ENCODE results near the gene DGKH.
"Not testable (repeated sequence)": the region's sequence is repeated elsewhere in the genome, so short reads cannot be mapped to it uniquely, and the experiment has no call there.

Gene DGKH

DNA sequence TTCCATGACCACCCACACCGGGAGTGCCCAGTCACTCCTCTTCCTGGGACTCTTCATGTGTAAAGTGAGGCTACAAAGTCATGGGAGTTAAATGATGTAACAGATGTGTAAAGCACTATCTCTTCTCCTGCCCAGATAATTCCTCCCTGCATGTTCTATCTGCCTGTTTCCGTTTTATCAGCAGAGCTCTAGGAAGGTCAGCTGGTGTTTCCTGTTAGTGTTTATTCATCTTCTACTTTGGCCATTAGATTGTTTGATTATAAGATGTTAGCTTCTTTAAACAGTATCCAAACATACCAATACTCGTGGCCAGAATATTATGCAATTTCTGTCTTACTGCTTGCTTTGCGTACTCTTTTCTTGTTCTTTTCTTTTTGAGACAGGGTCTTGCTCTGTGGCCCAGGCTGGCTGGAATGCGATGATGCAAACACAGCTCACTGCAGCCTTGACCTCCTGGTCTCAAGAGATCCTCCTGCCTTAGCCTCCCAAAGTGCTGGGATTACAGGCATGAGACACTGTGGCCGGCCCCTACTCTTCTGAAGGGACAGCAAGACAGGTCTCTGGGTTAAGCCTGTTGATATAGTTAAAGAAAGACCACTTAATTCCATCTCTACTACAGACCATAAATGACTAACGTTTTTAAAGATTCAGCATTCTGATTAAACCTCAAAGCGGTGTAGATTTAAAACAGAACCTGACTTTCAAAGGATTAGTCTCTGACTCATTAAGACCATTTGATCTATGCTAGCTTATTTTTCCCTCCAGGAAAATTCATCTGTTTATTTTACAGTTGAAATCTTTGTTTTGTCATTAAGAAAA lies 126.1 kb downstream of the DGKH start:
- no peak for DNase-seq

- DNase-seq: no peak
Observed at GRCh38 chr13:42176294-42176693, 127.8 kb downstream of the DGKH start.

- DNase-seq: no peak
Observed at GRCh38 chr13:42177189-42177588, 128.7 kb downstream of the DGKH start.

DNA sequence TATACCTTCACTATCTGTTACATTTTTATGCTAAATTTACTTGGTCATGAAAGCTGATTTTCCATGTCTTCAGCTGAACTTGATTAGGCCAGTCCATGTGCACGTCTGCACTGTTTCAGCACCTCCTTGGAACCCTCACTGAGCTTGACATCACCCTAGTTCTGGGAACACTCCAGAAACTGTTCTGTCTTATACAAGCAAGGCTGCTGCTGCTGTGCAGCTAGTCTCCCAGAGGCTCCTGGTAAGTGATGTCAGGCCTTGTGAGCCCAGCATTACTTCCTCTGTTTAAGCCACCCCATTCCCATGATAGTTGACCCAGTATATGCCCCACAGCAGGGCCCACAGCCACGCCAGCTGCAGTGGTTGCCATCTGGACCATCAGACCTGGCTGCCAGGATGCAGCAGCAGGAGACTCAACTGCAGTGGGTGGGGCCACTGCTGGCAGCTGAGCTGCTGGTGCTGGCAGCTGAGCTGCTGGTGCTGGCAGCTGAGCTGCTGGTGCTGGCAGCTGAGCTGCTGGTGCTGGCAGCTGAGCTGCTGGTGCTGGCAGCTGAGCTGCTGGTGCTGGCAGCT lies 133.0 kb downstream of the DGKH start:
- no peak for DNase-seq

DNA sequence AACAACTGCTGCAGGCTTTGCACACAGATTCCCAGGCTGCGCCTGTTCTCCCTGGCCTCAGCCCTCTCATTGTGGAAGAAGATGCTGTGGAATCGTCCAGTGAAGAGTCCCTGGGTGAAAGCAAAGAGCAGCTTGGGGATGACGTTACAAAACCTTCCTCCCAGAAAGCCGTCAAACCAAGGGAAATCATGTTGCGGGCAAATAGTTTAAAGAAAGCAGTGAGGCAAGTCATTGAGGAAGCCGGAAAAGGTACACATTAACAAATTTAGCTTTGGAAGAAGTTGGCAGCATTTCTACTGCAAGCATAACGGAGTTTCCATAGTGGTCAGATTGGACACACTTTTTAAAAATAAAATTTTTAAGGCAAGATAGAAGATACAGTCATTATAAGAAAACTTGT lies 140.6 kb downstream of the DGKH start:
- DNase-seq: no peak

DNA sequence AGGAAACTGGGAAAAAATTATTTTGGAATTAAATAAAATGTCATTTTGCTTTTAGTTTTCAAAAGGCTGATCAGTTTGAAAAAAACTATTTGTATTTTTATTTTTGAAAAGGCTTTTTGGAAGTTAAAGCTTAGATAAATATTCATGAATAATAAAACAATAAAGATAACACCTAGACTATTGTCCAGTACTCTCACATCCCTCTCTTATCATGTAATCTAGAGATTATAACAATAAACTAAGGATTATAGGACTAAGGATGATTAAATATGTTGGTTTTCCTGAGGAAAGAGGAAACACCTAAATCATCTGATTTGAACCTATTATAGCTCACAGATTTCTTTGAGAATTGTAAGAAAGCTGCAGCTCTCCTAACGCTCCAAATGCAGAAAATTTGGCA lies 142.1 kb downstream of the DGKH start:
- no peak for DNase-seq

GRCh38 chr13:42211704-42212464 lies 163.4 kb downstream of the DGKH start:
- DNase-seq: no peak

- no peak for DNase-seq
Observed at GRCh38 chr13:42214446-42214845, 166.0 kb downstream of the DGKH start.

- DNase-seq: peak; percentile 0
Observed at GRCh38 chr13:42215578-42216421, 167.4 kb downstream of the DGKH start.

- no peak for DNase-seq
Observed at GRCh38 chr13:42216422-42216735, 167.9 kb downstream of the DGKH start.

DNA sequence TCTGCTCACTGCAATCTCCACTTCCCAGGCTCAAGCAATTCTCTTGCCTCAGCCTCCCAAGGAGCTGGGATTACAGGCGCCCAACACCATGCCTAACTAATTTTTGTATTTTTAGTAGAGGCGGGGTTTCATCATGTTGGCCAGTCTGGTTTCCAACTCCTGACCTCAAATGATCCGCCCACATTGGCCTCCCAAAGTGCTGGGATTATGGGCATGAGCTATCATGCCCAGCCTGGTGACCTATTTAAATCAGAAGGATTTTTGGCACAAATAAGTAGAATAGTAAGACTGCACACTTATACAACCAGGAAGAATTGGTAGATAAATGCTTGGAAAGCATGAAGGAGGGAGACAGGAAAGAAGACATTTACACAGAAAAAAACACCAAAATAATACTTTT lies 170.1 kb downstream of the DGKH start:
- DNase-seq: no peak

GRCh38 chr13:42219051-42219450 lies 170.6 kb downstream of the DGKH start:
- no peak for DNase-seq

DNA sequence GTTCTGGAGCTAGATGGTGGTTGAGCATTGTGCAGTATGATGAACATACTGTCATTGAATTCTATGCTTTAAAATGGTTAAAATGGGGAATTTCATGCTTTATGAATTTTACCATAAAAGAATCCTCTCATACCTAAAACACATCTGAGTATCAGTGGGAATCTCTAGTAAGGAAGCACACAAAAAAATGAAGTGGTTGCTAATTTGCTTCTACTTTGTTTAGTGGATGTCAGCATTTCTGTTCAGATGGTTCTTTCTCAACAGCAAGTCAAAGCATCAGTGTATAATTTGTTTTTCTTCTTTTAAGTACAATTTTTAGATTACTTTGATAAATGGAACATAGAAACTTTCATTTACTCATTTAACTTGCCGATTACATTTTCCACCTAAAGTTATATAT lies 171.4 kb downstream of the DGKH start:
- DNase-seq: no peak

DNA sequence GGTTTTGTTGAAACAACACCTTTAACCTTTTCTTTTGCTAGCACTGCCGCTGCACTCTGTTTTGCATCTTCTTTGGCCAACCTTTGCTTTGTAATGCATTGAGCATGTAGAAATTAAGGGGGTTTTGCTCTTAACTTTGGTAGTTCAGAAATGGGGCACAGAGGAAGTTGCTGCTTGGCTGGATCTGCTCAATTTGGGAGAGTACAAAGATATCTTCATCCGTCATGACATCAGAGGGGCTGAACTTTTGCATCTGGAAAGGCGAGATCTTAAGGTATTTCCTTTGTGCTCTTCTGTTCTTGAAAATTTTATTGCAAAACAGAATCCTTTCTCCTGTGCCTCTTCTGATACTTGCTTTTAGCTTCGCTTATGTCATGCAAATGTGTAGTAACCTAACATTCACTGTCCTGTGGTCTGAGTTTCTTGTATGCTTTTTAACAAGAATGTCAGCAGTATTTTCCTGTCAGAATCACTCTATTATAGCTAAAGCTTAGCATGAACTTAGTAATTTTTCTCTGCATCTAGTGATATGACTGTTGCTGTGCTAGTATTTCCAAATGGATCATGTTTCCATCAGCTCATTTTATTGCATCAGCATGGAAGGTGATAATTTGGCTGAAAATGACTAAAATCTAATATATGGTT lies 172.8 kb downstream of the DGKH start:
- no peak for DNase-seq

GRCh38 chr13:42223681-42224080 lies 175.2 kb downstream of the DGKH start:
- DNase-seq: no peak

DNA sequence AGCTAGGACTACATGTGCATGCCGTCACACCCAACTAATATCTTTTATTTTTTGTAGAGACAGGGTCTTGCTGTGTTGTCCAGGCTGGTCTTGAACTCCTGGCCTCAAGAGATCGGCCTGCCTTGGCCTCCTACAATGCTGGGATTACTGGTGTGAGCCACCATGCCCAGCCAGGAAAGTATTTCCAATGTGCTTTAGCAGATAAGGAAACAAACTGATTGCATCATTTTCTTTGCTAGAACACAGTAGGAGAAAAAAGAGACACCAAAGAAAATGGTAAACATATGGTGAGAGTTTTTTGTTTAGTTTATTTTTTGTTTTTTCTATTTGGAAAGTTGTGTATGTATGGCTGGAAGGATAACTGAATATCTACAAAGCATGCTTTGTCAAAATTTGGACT lies 176.6 kb downstream of the DGKH start:
- no peak for DNase-seq

DNA sequence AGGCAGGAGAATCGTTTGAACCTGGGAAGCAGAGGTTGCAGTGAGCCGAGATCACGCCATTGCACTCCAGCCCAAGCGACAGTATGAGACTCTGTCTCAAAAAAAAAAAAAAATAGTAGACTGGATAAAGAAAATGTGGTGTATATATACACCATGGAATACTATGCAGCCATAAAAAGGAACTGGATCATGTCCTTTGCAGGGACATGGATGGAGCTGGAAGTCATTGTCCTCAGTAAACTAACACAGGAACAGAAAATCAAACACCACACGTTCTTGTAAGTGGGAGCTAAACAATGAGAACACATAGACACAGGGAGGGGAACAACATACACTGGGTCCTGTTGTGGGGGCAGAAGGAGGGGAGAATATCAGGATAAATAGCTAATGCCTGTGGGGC lies 178.3 kb downstream of the DGKH start:
- not testable (repeated sequence) for DNase-seq

GRCh38 chr13:42228527-42228926 lies 180.1 kb downstream of the DGKH start:
- DNase-seq: no peak

DNA sequence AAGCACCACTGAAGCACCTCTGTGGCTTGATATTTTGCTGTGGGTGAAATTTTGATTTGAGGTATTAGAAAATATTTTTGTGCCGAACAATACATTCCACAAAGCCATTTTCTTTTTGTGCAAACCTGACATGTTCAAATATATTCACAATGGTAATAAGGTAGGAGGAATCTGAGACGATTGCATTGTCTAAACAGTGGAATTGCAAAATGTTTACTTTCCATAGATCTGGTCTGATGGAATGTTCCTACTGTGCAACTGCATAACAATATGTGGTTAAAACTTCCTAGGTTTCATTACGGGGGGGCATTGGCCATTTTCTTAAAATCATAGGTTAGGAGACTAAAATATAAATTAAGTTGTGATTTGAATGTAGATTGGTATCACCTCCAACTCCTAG lies 180.8 kb downstream of the DGKH start:
- no peak for DNase-seq

GRCh38 chr13:42232671-42233070 lies 184.2 kb downstream of the DGKH start:
- no peak for DNase-seq

- no peak for DNase-seq
Observed at GRCh38 chr13:42233726-42234125, 185.3 kb downstream of the DGKH start.

DNA sequence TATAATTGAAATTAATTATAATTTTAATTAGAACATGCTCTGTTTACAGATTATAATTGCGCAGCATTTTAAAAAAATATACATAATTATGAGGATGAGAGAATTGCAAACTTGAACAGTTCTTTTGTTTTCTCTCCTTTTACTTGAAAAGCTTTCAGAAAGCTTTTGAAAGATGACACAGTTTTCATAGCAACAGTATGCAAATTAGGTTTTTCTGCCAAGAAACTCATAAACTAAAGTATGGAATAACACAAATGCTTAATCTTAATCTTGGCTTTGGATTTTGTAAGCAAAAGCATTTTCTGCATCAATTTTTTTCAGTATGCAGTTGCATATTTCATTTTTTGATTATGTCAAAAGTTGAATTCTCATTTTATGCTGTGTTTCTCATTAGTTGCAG lies 190.7 kb downstream of the DGKH start:
- no peak for DNase-seq

DNA sequence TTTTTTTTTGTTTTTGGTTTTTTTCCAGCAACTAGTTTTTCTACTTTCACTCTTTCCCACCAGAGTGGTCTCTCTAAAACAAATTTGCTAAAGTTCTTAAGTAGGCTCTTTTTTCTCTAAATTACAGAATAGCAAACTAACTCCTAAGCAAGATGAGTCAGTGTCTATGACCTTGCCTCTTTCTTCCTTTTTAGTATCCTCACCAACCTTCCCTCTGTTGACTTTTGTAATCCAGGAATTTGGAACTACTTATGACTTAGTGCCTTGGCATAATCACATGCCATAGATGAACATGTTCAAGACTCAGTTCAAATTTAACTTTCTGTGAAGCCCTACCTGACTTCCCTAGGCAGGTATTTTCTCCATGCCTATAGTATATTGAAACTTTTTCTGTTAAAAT lies 191.2 kb downstream of the DGKH start:
- DNase-seq: no peak
